Activated gamma-delta T cell treated with anti-CD3 and anti-CD28 coated beads, Interleukin-2, amount 50 U/mL, for 16 hours (primary cell): ENCODE results near the gene FOXF1.

Experiments used
- DNase-seq: peaks from one replicate; pipeline ENCODE4 v3.0.0-alpha.2; 2020; ENCODE audit warnings: low read depth

FOXF1 gene

GRCh38 chr16:86517652-86518258 is 7.4 kb downstream of the FOXF1 start:
- no peak for DNase-seq

- no peak for DNase-seq
These were observed 8.8 kb downstream of the FOXF1 start for GRCh38 chr16:86519007-86519648.

GRCh38 chr16:86519649-86520316 is 9.5 kb downstream of the FOXF1 start:
- peak; percentile 26 for DNase-seq

- no peak for DNase-seq
These were observed 10.2 kb downstream of the FOXF1 start for GRCh38 chr16:86520317-86521210.

GRCh38 chr16:86521236-86522197 is 11.2 kb downstream of the FOXF1 start:
- no peak for DNase-seq

GRCh38 chr16:86522634-86523033 is 12.3 kb downstream of the FOXF1 start:
- DNase-seq, result no peak

GRCh38 chr16:86523166-86523740 is 12.9 kb downstream of the FOXF1 start:
- no peak for DNase-seq

GRCh38 chr16:86524029-86524428 is 13.7 kb downstream of the FOXF1 start:
- DNase-seq, result no peak

- no peak for DNase-seq
These were observed 15.4 kb downstream of the FOXF1 start for GRCh38 chr16:86525696-86526095.

GRCh38 chr16:86527366-86527765 is 17.0 kb downstream of the FOXF1 start:
- no peak for DNase-seq

GRCh38 chr16:86528061-86528929 is 18.0 kb downstream of the FOXF1 start:
- no peak for DNase-seq

- no peak for DNase-seq
These were observed 18.8 kb downstream of the FOXF1 start for GRCh38 chr16:86529160-86529559.

GRCh38 chr16:86530251-86531190 is 20.2 kb downstream of the FOXF1 start:
- no peak for DNase-seq

GRCh38 chr16:86531191-86531545 is 20.8 kb downstream of the FOXF1 start:
- no peak for DNase-seq

GRCh38 chr16:86531641-86532525 is 21.6 kb downstream of the FOXF1 start:
- no peak for DNase-seq

GRCh38 chr16:86532526-86532815 is 22.1 kb downstream of the FOXF1 start:
- DNase-seq, result no peak

- no peak for DNase-seq
These were observed 22.7 kb downstream of the FOXF1 start for GRCh38 chr16:86533076-86533475.

- DNase-seq, result no peak
These were observed 23.5 kb downstream of the FOXF1 start for GRCh38 chr16:86533767-86534351.
